H1 (cell line): ENCODE measurements around the gene ZFP57. TPM values are rescaled to one million over a fixed set of nuclear protein-coding genes. Genes with fewer than 3 reads are reported as not detected.

Experiments
- HDAC2 ChIP-seq, 2 experiments: fragments of 300-600 bp in 1 of 2; sonication (generic) in 1 of 2; IDR thresholded peaks; 2 replicates each; pipeline ENCODE4 v1.6.1; 2011 to 2012; ENCODE audit warnings: low read depth in 2 of 2, low read length in 2 of 2, mild to moderate bottlenecking in 2 of 2, moderate library complexity in 2 of 2, borderline replicate concordance in 1 of 2, inconsistent platforms in 1 of 2
- KDM1A ChIP-seq: fragments of 200-600, 300-600 bp; sonication (generic); IDR thresholded peaks from 2 replicates; pipeline ENCODE4 v1.7.1; 2016; ENCODE audit warnings: mild to moderate bottlenecking, low read length, borderline replicate concordance
- KDM4A ChIP-seq: IDR thresholded peaks from one replicate; pipeline ENCODE4 v1.7.1; 2012; ENCODE audit warnings: low read depth, mild to moderate bottlenecking, moderate library complexity, low read length, inconsistent platforms; ENCODE audit not compliant: severe bottlenecking
- NRF1 ChIP-seq: IDR thresholded peaks from 2 replicates; pipeline ENCODE4 v1.6.1; 2011; ENCODE audit warnings: mild to moderate bottlenecking, low read depth, low read length, improper control_type of control experiment
- YY1 ChIP-seq: IDR thresholded peaks from 2 replicates; pipeline ENCODE4 v1.6.1; 2011; ENCODE audit warnings: low read depth, mild to moderate bottlenecking, low read length
- ZNF274 ChIP-seq: IDR thresholded peaks from 2 replicates; pipeline ENCODE4 v1.7.0; 2012; ENCODE audit warnings: low read length, borderline replicate concordance; ENCODE audit errors: extremely low read depth
- polyA plus RNA-seq, 7 experiments: library from polyadenylated mRNA; depleted of rRNA in 3 of 7; stranded (reverse) in 5 of 7; unstranded in 2 of 7; fragments of >200 nt in 5 of 7; fragments of 200-250 nt in 2 of 7; gene quantifications; 1 replicate in 5 of 7; 2 replicates in 1 of 7; 4 replicates in 1 of 7; pipeline versions ENCODE4 v1.2.1 to v1.2.3, GENCODE V29; 2011 to 2013; ENCODE audit warnings: missing spikeins in 2 of 7, mixed read lengths in 2 of 7
- total RNA-seq: library from RNA; stranded (reverse); fragmentation: NEBNext Ultra II Directional; extraction: Animal tissue kit (Norgen Biotek cat#: 25700); gene quantifications from 2 replicates; pipeline ENCODE4 v1.2.1, GENCODE V29; 2021
- TF ChIP-seq, protein P1 (sequence below): IDR thresholded peaks from 2 replicates; pipeline ENCODE4 v1.6.1; 2011; ENCODE audit warnings: low read depth, mild to moderate bottlenecking, low read length; ENCODE audit not compliant: insufficient read depth

The ZFP57 gene
- total and polyA plus RNA-seq, 2 of the 8 experiments (the other 6 are each of a cell fraction or from before 2014, with no cell fraction given) = 0.85 to 1.2 TPM

DNA sequence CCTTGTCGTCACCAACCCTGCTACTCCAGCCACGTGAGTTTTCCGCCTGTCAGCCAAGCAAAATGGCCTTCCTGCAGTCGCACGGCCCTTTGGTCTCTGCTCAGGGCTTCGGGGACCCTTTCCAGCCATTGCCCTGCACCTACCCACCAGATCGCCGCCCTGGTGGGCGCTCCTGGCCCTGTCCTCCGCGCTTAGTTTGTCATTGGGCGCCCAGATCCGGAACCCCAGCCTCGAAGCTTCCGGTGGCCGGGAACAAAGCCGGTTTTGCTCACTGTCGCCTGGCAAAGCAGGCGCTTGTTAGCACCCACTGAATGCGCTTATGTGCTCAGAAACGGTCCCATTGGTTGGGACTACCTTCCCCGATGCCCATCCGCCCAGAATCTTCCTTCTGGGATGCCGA lies 536 bp downstream of the ZFP57 start (continued):
- TF ChIP-seq NRF1 (no peak), ZNF274 (no peak), KDM4A (no peak), YY1 (no peak; the same call in 1 of the 2 replicates), HDAC2 (IDR thresholded peaks at IDR 0.05; ENCODE audit: borderline replicate concordance in 1 of 2, low read depth in 2 of 2, low read length in 2 of 2) (no peak), KDM1A (peak; percentile 83; the same call in 1 of the 2 replicates)
- TF ChIP-seq, protein P1, sequence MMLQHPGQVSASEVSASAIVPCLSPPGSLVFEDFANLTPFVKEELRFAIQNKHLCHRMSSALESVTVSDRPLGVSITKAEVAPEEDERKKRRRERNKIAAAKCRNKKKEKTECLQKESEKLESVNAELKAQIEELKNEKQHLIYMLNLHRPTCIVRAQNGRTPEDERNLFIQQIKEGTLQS = no peak
